VCaP (cell line): ENCODE data around the gene STK4.

Source experiments
- H3K27ac ChIP-seq: fragments of 450-650 bp; 2 replicates; pipeline ENCODE4 v1.5.1; 2017
- CTCF ChIP-seq: fragments of 450-650 bp; conservative IDR thresholded peaks from 2 replicates; pipeline ENCODE4 v1.5.1; 2017; ENCODE audit warnings: mild to moderate bottlenecking, moderate library complexity

STK4 gene

GRCh38 chr20:45037635-45038034 is 71.3 kb downstream of the STK4 start:
- no peak for TF ChIP-seq CTCF
- H3K27ac ChIP-seq: no peak overlapping the region

GRCh38 chr20:45038745-45039474 is 72.6 kb downstream of the STK4 start:
- no peak overlapping the region for H3K27ac ChIP-seq
- no peak for TF ChIP-seq CTCF

- no peak overlapping the region for H3K27ac ChIP-seq
These were observed 73.1 kb downstream of the STK4 start for GRCh38 chr20:45039475-45039820.

GRCh38 chr20:45041464-45042337 is 75.4 kb downstream of the STK4 start:
- no peak for TF ChIP-seq CTCF
- H3K27ac ChIP-seq: peak overlapping the region; percentile 33

More at GRCh38 chr20:45039475-45039820, 73.1 kb downstream of the STK4 start:
- TF ChIP-seq CTCF: no peak

GRCh38 chr20:45042978-45043377 is 76.7 kb downstream of the STK4 start:
- TF ChIP-seq CTCF: no peak
- H3K27ac ChIP-seq: no peak overlapping the region; the same call in 1 of the 2 replicates

GRCh38 chr20:45044084-45044573 is 77.8 kb downstream of the STK4 start:
- TF ChIP-seq CTCF: peak; percentile 96
- peak overlapping the region; percentile 84 for H3K27ac ChIP-seq

- TF ChIP-seq CTCF: no peak
- H3K27ac ChIP-seq: peak overlapping the region; percentile 84
These were observed 78.3 kb downstream of the STK4 start for GRCh38 chr20:45044601-45045000.
